CD4-positive, alpha-beta memory T cell (primary cell): ENCODE results near the gene ZNF385D. TPM values are rescaled to one million over a fixed set of nuclear protein-coding genes. Genes with fewer than 3 reads are reported as not detected.

ENCODE experiments used
- CTCF ChIA-PET: fragments of 350-600 bp; sonication (Branson Sonifier 250); formaldehyde crosslinking; loops from one replicate; lab custom pipeline; 2021; ENCODE audit warnings: inconsistent platforms; ENCODE audit not compliant: partially characterized antibody; lab: Charles Lee
- POLR2A ChIA-PET: fragments of 350-600 bp; sonication (Branson Sonifier 250); formaldehyde crosslinking; loops from one replicate; lab custom pipeline; 2021; ENCODE audit not compliant: partially characterized antibody; lab: Charles Lee
- DNase-seq, 5 donors: peaks; one replicate each; pipeline versions ENCODE4 v3.0.0 to v3.0.0-alpha.2; 2020 to 2022; ENCODE audit warnings: mixed read lengths in 1 of 5
- H3K27ac ChIP-seq: one replicate; pipeline ENCODE4 v1.7.0; 2013; ENCODE audit warnings: low read depth, low read length
- H3K27me3 ChIP-seq: 2 replicates; pipeline ENCODE4 v1.7.0; 2013; ENCODE audit warnings: mild to moderate bottlenecking, low read length, moderate library complexity; ENCODE audit not compliant: insufficient read depth
- H3K36me3 ChIP-seq: 2 replicates; pipeline ENCODE4 v1.7.0; 2013; ENCODE audit warnings: mild to moderate bottlenecking, low read length, moderate library complexity; ENCODE audit not compliant: insufficient read depth
- H3K4me1 ChIP-seq: 2 replicates; pipeline ENCODE4 v1.7.0; 2013; ENCODE audit warnings: mild to moderate bottlenecking, low read length, moderate library complexity; ENCODE audit not compliant: insufficient read depth
- H3K4me3 ChIP-seq, 2 donors: one replicate each; pipeline ENCODE4 v1.7.0; 2013; ENCODE audit warnings: low read length in 2 of 2, mild to moderate bottlenecking in 1 of 2
- H3K9me3 ChIP-seq, 2 donors: one replicate each; pipeline ENCODE4 v1.7.0; 2013; ENCODE audit warnings: low read length in 2 of 2, control low read depth in 1 of 2; ENCODE audit not compliant: control insufficient read depth in 1 of 2
- H3K27ac Mint-ChIP-seq, 7 donors: one replicate each; pipeline ENCODE4 v1.8.0; 2020 to 2021; ENCODE audit warnings: mixed read lengths in 7 of 7, mild to moderate bottlenecking in 6 of 7, inconsistent platforms in 3 of 7, moderate library complexity in 3 of 7
- H3K27me3 Mint-ChIP-seq, 2 donors: one replicate each; pipeline ENCODE4 v1.8.0; 2020 to 2021; ENCODE audit warnings: mixed read lengths in 2 of 2
- H3K36me3 Mint-ChIP-seq, 2 donors: one replicate each; pipeline ENCODE4 v1.8.0; 2020 to 2021; ENCODE audit warnings: mixed read lengths in 2 of 2, inconsistent platforms in 1 of 2, mild to moderate bottlenecking in 1 of 2
- H3K4me1 Mint-ChIP-seq, 4 donors: one replicate each; pipeline ENCODE4 v1.8.0; 2020 to 2021; ENCODE audit warnings: mixed read lengths in 4 of 4, mild to moderate bottlenecking in 1 of 4
- H3K4me3 Mint-ChIP-seq, 8 donors: one replicate each; pipeline ENCODE4 v1.8.0; 2020 to 2021; ENCODE audit warnings: mixed read lengths in 8 of 8, mild to moderate bottlenecking in 7 of 8, moderate library complexity in 6 of 8, inconsistent platforms in 3 of 8
- H3K9me3 Mint-ChIP-seq, 8 donors: one replicate each; pipeline ENCODE4 v1.8.0; 2020 to 2021; ENCODE audit warnings: mixed read lengths in 8 of 8, mild to moderate bottlenecking in 5 of 8, inconsistent platforms in 3 of 8, moderate library complexity in 1 of 8
- intact Hi-C: fragments of 100-400 bp; cut with micrococcal nuclease; formaldehyde crosslinking; loops from one replicate; pipeline ENCODE4 v1.15.1; 2023
- polyA plus RNA-seq, 2 donors: library from polyadenylated mRNA; unstranded; fragments of 300-500 nt; fragmentation: Illumina TruSeq; gene quantifications; one replicate each; pipeline ENCODE4 v1.2.3, GENCODE V29; 2021
- total RNA-seq, 2 experiments: library from RNA; stranded (reverse); gene quantifications; one replicate each; pipeline ENCODE4 v1.2.3, GENCODE V29; 2021

ZNF385D gene
- total and polyA plus RNA-seq, 4 experiments from 2014 or later: not detected

DNA sequence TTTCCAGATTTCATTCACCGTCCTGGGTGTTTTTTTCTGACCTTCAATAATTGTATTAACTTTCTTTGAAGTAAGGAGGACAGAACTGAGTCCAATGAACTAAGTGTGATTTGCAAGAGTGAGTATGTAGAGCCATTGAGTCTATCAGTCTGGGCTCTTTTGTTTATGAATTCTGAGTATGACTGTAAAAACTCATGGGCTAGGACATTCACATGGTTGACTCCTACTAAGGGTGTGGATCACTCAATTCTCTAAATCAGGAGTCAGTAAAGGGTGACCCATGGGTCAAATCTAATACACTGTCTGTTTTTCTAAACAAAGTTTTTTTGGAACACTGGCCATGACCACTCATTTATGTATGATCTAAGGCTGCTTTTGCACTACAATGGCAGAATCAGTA lies 269.0 kb downstream of the ZNF385D start:
- ChIA-PET CTCF (no interaction called here), POLR2A (no interaction called here)
- no peak overlapping the region for H3K27ac ChIP-seq
- peaks cover 0 to 6% (median 2%) of the 10 kb centered on the region in 8 donors for H3K9me3 Mint-ChIP-seq
- no peaks in the 10 kb centered on the region for H3K4me1 ChIP-seq
- no peak for DNase-seq
- H3K27ac Mint-ChIP-seq: no peak overlapping the region
- no peaks in the 10 kb centered on the region for H3K4me1 Mint-ChIP-seq
- no peaks in the 10 kb centered on the region for H3K36me3 ChIP-seq
- no peak overlapping the region for H3K4me3 Mint-ChIP-seq
- H3K36me3 Mint-ChIP-seq: no peaks in the 10 kb centered on the region
- H3K27me3 Mint-ChIP-seq: no peaks in the 10 kb centered on the region
- no peak overlapping the region for H3K4me3 ChIP-seq
- H3K9me3 ChIP-seq: no peaks in the 10 kb centered on the region
- H3K27me3 ChIP-seq: no peaks in the 10 kb centered on the region
- intact Hi-C loops: no loop called here

DNA sequence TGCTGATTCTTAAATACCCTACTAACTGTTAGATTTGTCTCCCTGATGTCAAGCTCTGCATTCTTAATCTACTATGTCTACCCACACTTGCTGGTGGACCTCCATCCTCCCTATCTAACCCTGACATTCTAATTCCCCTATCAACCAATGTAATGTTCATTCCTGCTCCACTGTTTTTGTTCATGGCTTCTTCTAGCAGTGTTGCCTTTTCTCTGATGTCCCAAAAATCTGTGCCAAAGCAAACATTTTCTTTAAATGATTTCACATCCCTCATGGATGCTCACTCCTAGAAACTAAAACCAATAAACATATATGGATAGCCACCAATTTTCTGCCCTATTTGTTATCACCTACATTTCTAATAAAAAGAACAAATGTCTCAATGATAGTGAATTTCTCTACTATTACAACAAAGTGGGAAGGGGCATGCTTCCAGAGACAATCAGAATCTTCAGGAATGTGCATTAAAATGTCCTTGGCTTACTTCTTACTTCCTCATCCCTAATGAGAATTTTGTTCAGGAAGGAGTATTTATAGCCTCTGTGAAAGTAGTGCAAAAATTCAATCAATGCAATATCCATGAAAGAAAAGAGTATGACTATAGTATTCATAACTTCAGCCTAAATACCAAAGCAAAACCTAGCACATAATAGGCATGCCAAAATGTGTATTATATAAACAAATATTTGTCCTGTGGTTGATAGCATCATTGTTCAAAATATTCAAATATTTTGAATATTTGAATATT lies 273.3 kb downstream of the ZNF385D start:
- H3K4me1 Mint-ChIP-seq: no peaks in the 10 kb centered on the region
- Histone ChIP-seq H3K9me3 (no peaks in the 10 kb centered on the region), H3K4me3 (no peak overlapping the region), H3K4me1 (no peaks in the 10 kb centered on the region), H3K27me3 (no peaks in the 10 kb centered on the region), H3K27ac (no peak overlapping the region), H3K36me3 (no peaks in the 10 kb centered on the region)
- H3K4me3 Mint-ChIP-seq: no peak overlapping the region
- intact Hi-C loops: no loop called here
- ChIA-PET CTCF (no interaction called here), POLR2A (no interaction called here)
- peaks cover 0 to 7% (median 4%) of the 10 kb centered on the region in 8 donors for H3K9me3 Mint-ChIP-seq
- no peaks in the 10 kb centered on the region for H3K27me3 Mint-ChIP-seq
- no peak for DNase-seq
- H3K27ac Mint-ChIP-seq: no peak overlapping the region
- H3K36me3 Mint-ChIP-seq: no peaks in the 10 kb centered on the region

DNA sequence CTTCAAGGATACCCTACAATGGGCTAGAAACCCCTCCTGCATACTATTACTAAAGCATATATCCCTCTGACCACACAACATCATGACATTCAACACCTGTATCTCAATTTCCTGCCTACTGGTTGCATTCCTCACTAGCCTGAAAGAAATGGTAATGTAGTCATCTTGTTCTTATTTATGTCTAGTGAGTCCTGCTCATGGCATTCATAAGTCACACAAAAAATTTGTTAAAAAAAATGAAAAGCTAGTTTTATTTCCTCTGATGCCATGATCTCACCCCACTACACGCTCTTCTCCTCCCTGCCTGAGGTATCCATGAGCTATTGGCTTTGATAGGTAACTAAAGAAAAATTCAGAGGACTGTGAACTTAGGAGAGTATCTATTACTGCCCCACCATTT lies 284.5 kb downstream of the ZNF385D start:
- POLR2A ChIA-PET: no interaction called here
- Mint-ChIP-seq H3K4me1 (no peaks in the 10 kb centered on the region), H3K9me3 (peaks cover 0 to 20% (median 5%) of the 10 kb centered on the region in 8 donors), H3K27me3 (no peaks in the 10 kb centered on the region), H3K4me3 (no peak overlapping the region), H3K36me3 (no peaks in the 10 kb centered on the region), H3K27ac (no peak overlapping the region)
- no peak for DNase-seq
- Histone ChIP-seq H3K4me1 (no peaks in the 10 kb centered on the region), H3K36me3 (no peaks in the 10 kb centered on the region), H3K27me3 (no peaks in the 10 kb centered on the region), H3K4me3 (no peak overlapping the region), H3K9me3 (no peaks in the 10 kb centered on the region), H3K27ac (no peak overlapping the region)
- intact Hi-C loops: no loop called here
- CTCF ChIA-PET: no interaction called here

DNA sequence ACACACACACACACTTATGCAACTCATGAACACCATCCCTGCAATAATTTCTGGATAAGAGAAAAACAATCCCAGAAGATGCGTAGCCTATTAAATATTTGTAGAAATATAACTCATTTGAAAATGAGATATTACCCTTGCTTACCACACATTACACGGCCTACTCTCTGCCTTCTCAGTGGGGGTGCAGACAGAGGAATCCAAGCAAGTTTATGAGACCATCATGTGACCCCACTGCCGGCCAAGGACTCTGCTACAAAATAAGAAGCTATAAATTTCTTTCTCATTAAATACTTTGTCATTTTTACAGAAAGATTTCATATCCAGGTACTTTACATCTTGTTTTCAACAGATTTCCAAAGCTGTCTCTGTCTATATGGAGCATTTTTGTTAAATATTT lies 286.3 kb downstream of the ZNF385D start:
- H3K4me1 Mint-ChIP-seq: no peaks in the 10 kb centered on the region
- no peaks in the 10 kb centered on the region for H3K27me3 Mint-ChIP-seq
- H3K4me3 ChIP-seq: no peak overlapping the region
- H3K36me3 ChIP-seq: no peaks in the 10 kb centered on the region
- H3K9me3 Mint-ChIP-seq: peaks cover 0 to 18% (median 2%) of the 10 kb centered on the region in 8 donors
- H3K4me1 ChIP-seq: no peaks in the 10 kb centered on the region
- H3K4me3 Mint-ChIP-seq: no peak overlapping the region
- intact Hi-C loops: no loop called here
- CTCF ChIA-PET: no interaction called here
- H3K9me3 ChIP-seq: no peaks in the 10 kb centered on the region
- POLR2A ChIA-PET: no interaction called here
- no peaks in the 10 kb centered on the region for H3K36me3 Mint-ChIP-seq
- H3K27ac ChIP-seq: no peak overlapping the region
- H3K27me3 ChIP-seq: no peaks in the 10 kb centered on the region
- no peak overlapping the region for H3K27ac Mint-ChIP-seq
- DNase-seq: no peak

DNA sequence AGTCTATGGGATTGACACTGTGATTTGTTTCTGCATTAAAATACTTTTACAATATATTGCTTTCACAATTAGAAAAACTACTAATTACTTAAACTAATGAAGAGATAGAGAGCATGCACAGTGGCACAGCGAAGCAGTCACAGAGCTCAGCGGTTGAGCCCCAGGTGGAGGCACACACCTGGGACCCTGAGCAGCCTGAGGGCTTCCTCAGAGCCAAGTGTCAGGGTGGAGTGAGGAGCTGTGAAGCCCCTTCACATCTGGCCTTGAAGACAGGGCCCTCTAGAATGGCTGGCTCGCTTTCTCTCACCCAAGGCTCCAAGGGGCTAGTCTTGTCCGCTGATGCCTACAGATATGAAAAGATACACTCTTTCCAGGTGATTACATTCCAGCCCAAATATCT lies 287.7 kb downstream of the ZNF385D start:
- Mint-ChIP-seq H3K27me3 (no peaks in the 10 kb centered on the region), H3K4me1 (no peaks in the 10 kb centered on the region), H3K27ac (no peak overlapping the region), H3K4me3 (no peak overlapping the region), H3K36me3 (no peaks in the 10 kb centered on the region), H3K9me3 (peaks cover 0 to 18% (median 5%) of the 10 kb centered on the region in 8 donors)
- Histone ChIP-seq H3K36me3 (no peaks in the 10 kb centered on the region), H3K4me3 (no peak overlapping the region), H3K9me3 (no peaks in the 10 kb centered on the region), H3K4me1 (no peaks in the 10 kb centered on the region), H3K27me3 (no peaks in the 10 kb centered on the region), H3K27ac (no peak overlapping the region)
- CTCF ChIA-PET: no interaction called here
- POLR2A ChIA-PET: no interaction called here
- intact Hi-C loops: no loop called here
- DNase-seq: no peak

DNA sequence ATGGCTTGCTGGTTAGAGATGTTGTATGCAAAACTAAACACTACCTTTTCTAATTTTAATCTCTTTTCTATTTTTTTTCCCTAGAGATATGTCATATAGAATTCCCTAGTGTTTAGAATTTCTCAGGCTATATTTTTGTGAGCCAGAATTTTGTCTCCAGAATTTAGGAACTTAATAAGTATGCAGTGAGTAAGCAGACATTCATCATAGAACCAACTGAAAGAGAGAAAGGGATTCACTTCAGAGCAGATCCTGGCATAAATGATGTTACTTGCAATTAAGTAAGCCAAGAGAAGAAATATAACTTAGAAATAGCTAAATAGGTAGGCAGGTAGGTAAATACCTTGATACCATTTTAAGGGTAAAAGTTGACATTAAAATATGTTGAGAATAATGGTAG lies 288.9 kb downstream of the ZNF385D start:
- Mint-ChIP-seq H3K27ac (no peak overlapping the region), H3K36me3 (no peaks in the 10 kb centered on the region), H3K4me3 (no peak overlapping the region), H3K4me1 (no peaks in the 10 kb centered on the region), H3K27me3 (no peaks in the 10 kb centered on the region), H3K9me3 (peaks cover under 1 to 12% (median 5%) of the 10 kb centered on the region in 8 donors)
- ChIA-PET POLR2A (no interaction called here), CTCF (no interaction called here)
- intact Hi-C loops: no loop called here
- no peaks in the 10 kb centered on the region for H3K9me3 ChIP-seq
- no peak overlapping the region for H3K4me3 ChIP-seq
- H3K27ac ChIP-seq: no peak overlapping the region
- no peaks in the 10 kb centered on the region for H3K36me3 ChIP-seq
- no peak for DNase-seq
- H3K4me1 ChIP-seq: no peaks in the 10 kb centered on the region
- no peaks in the 10 kb centered on the region for H3K27me3 ChIP-seq

DNA sequence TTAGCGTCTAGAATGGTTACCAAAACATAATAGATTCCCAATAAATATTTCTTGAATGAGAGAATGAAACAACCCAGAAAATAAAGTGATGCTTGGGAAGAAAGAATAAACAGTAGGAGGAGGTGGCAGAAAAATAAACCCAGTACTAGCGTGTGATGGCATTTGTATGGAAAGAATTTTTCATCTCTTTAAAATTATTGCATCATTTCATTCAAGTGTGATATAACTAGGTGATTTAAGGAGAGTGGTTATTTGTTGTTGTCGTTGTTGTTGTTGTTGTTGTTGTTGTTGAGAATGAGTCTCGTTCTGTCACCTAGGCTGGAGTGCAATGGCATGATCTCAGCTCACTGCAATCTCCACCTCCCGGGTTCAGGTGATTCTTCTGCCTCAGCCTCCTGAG lies 293.9 kb downstream of the ZNF385D start:
- DNase-seq: no peak
- ChIA-PET CTCF (no interaction called here), POLR2A (no interaction called here)
- no peaks in the 10 kb centered on the region for H3K4me1 Mint-ChIP-seq
- no peaks in the 10 kb centered on the region for H3K27me3 Mint-ChIP-seq
- H3K9me3 Mint-ChIP-seq: peaks cover 0 to 7% (median 2%) of the 10 kb centered on the region in 8 donors
- Histone ChIP-seq H3K4me3 (no peak overlapping the region), H3K4me1 (no peaks in the 10 kb centered on the region), H3K9me3 (no peaks in the 10 kb centered on the region), H3K27me3 (no peaks in the 10 kb centered on the region), H3K36me3 (no peaks in the 10 kb centered on the region), H3K27ac (no peak overlapping the region)
- H3K4me3 Mint-ChIP-seq: no peak overlapping the region
- H3K27ac Mint-ChIP-seq: no peak overlapping the region
- H3K36me3 Mint-ChIP-seq: no peaks in the 10 kb centered on the region
- intact Hi-C loops: no loop called here
